ENCODE measurements around the gene KCNJ11.

The KCNJ11 gene

DNA sequence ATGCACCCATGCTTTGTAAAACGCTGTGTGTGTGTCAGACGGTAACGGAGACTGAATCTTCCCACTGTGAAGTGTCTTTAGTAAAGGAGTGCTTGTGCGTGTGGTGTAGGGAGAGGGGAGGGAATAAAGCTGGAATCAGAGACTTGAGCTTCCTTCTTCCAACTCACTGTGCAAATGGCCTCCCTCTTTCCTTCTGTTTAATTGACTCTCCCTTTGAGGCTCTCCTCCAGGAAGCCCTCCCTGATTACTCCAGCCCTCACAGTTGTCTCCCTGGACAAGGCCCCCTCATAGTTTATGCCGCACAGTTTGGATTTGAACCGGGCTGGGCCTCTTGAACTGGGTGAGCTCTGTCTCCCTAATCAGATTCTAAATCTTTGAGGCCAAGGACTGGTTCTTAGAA lies 23.0 kb upstream of the KCNJ11 start:
- TF ChIP-seq, protein P1, sequence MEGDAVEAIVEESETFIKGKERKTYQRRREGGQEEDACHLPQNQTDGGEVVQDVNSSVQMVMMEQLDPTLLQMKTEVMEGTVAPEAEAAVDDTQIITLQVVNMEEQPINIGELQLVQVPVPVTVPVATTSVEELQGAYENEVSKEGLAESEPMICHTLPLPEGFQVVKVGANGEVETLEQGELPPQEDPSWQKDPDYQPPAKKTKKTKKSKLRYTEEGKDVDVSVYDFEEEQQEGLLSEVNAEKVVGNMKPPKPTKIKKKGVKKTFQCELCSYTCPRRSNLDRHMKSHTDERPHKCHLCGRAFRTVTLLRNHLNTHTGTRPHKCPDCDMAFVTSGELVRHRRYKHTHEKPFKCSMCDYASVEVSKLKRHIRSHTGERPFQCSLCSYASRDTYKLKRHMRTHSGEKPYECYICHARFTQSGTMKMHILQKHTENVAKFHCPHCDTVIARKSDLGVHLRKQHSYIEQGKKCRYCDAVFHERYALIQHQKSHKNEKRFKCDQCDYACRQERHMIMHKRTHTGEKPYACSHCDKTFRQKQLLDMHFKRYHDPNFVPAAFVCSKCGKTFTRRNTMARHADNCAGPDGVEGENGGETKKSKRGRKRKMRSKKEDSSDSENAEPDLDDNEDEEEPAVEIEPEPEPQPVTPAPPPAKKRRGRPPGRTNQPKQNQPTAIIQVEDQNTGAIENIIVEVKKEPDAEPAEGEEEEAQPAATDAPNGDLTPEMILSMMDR (IDR thresholded peaks at IDR 0.05; ENCODE audit: low read depth, low read length): no peak

DNA sequence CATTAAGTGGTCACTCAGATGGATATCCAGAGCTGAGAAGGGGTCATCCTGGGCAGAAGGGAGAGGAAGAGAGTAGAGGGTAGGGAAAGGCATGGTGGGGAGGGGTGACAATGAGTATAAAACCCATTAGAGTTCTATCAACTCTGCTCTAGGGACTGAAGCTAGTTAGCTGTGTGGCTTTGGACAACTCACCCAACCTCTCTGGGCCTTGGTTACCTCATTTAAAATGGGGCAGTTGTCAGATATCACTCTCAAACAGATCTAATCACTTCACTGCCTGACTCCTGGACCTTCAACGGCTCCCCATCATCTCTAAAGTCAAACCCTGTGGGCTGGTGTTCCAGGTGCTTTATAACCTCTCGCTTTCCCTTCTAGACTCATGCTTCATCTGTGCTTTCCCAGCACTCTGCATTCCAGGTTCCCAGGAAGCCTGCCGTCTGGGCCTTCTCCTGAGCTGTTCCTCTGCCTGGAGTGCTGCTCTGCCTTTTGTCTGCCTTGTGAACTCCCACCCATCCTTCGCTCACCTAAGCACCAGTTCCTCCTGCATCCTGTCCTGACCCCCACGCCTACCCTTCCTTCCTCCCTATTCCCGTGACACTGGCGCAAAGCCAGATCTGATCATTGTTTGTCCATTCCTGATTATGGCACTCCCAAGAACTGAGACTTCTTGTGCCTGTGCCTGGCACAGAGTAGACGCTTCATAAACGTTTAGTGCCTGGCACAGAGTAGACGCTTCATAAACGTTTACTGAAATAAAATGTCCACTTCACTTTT lies 22.3 kb upstream of the KCNJ11 start:
- no peak for DNase-seq (ENCODE audit: low read depth, low spot score)
- TF ChIP-seq, protein P1 (IDR thresholded peaks at IDR 0.05; ENCODE audit: low read depth, low read length): no peak
- H3K4me3 ChIP-seq (ENCODE audit: low read depth, low read length): no peak overlapping the region
- in situ Hi-C loops (cut with HindIII; ENCODE audit: low sequenced_read_pairs): no loop called here

More for the DNA sequence above, 23.0 kb upstream of the KCNJ11 start:
- DNase-seq (ENCODE audit: low read depth, low spot score): no peak
- no peak overlapping the region for H3K4me3 ChIP-seq (ENCODE audit: low read depth, low read length)
- in situ Hi-C loops (cut with HindIII; ENCODE audit: low sequenced_read_pairs): no loop called here

- no peak overlapping the region for H3K4me3 ChIP-seq (ENCODE audit: low read depth, low read length)
- no peak for DNase-seq (ENCODE audit: low read depth, low spot score)
- in situ Hi-C loops (cut with HindIII; ENCODE audit: low sequenced_read_pairs): no loop called here
- TF ChIP-seq, protein P1 (IDR thresholded peaks at IDR 0.05; ENCODE audit: low read depth, low read length): no peak
These were observed 20.2 kb upstream of the KCNJ11 start for GRCh38 chr11:17408641-17409040.

DNA sequence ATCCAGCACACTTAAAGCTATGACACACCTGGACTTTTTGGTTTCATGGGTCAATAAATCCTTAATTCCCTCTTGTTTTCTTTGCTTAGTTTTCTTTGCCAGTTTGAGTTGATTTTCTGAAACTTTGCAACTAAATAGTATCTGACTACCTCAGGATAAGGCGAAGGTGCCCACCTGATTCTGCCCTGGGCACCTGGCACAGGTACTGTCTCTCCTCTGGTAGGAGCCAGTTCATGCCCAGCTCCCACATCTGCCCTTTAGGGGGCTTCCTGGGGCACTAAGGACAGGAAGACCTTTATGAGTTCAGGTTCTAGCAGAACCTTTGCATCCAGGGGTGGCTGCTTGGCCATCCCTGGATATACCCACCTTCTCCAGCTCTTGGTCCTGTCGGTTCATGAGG lies 19.6 kb upstream of the KCNJ11 start:
- H3K4me3 ChIP-seq (ENCODE audit: low read depth, low read length): no peak overlapping the region
- TF ChIP-seq, protein P1 (IDR thresholded peaks at IDR 0.05; ENCODE audit: low read depth, low read length): no peak
- no peak for DNase-seq (ENCODE audit: low read depth, low spot score)
- in situ Hi-C loops (cut with HindIII; ENCODE audit: low sequenced_read_pairs): no loop called here

DNA sequence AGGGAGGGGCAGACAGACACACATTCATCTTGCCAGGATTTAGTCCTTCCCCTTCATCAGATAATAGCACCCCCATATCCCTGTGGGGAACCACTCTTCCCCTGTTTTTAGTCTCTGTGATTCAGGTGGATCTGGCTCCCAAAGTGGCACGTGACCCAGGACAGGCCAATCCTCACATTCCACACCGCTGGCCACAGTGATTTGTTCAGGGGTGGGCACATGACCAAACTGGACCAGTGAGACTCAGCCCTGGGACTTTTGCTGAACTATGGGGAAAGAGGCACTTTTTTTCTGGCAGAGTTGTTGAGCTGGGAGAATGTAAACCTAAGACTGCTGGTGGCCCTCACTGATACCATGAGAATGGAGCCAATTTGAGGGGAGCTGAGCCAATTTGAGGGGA lies 19.1 kb upstream of the KCNJ11 start:
- in situ Hi-C loops (cut with HindIII; ENCODE audit: low sequenced_read_pairs): no loop called here
- no peak overlapping the region for H3K4me3 ChIP-seq (ENCODE audit: low read depth, low read length)
- TF ChIP-seq, protein P1 (IDR thresholded peaks at IDR 0.05; ENCODE audit: low read depth, low read length): no peak
- DNase-seq (ENCODE audit: low read depth, low spot score): no peak

- no peak overlapping the region for H3K4me3 ChIP-seq (ENCODE audit: low read depth, low read length)
- TF ChIP-seq, protein P1 (IDR thresholded peaks at IDR 0.05; ENCODE audit: low read depth, low read length): no peak
- in situ Hi-C loops (cut with HindIII; ENCODE audit: low sequenced_read_pairs): no loop called here
- no peak for DNase-seq (ENCODE audit: low read depth, low spot score)
These were observed 18.3 kb upstream of the KCNJ11 start for GRCh38 chr11:17406818-17407149.
